ENCODE data around the gene CHST8.

The CHST8 gene

DNA sequence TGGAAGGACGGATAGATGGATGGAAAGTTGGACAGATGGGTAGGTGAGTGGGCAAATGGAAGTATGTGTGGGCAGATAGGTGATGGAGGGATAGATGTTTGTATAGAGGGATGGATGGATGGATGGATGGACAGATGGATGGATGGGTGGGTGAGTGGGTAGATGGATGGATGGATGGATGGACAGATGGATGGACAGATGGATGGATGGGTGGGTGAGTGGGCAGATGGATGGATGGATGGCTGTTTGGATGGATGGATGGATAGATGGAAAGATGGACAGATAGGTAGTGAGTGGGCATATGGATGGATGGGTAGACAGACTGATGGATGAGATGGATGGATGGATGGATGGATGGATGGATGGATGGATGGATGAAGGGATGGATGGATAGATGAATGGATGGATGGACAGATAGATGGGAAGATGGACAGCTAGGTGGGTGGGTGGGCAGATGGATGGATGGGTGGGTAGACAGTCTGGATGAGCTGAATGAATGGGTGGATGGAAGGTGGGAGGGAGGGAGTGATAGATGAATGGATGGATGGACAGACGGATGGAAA is 100.1 kb downstream of the CHST8 start:
- Histone ChIP-seq H3K4me3 (no peak overlapping the region), H3K27ac (no peak overlapping the region)
- DNase-seq (ENCODE audit: low spot score) = no peak
- TF ChIP-seq, protein P1, sequence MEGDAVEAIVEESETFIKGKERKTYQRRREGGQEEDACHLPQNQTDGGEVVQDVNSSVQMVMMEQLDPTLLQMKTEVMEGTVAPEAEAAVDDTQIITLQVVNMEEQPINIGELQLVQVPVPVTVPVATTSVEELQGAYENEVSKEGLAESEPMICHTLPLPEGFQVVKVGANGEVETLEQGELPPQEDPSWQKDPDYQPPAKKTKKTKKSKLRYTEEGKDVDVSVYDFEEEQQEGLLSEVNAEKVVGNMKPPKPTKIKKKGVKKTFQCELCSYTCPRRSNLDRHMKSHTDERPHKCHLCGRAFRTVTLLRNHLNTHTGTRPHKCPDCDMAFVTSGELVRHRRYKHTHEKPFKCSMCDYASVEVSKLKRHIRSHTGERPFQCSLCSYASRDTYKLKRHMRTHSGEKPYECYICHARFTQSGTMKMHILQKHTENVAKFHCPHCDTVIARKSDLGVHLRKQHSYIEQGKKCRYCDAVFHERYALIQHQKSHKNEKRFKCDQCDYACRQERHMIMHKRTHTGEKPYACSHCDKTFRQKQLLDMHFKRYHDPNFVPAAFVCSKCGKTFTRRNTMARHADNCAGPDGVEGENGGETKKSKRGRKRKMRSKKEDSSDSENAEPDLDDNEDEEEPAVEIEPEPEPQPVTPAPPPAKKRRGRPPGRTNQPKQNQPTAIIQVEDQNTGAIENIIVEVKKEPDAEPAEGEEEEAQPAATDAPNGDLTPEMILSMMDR (IDR thresholded peaks at IDR 0.05) = no peak

DNA sequence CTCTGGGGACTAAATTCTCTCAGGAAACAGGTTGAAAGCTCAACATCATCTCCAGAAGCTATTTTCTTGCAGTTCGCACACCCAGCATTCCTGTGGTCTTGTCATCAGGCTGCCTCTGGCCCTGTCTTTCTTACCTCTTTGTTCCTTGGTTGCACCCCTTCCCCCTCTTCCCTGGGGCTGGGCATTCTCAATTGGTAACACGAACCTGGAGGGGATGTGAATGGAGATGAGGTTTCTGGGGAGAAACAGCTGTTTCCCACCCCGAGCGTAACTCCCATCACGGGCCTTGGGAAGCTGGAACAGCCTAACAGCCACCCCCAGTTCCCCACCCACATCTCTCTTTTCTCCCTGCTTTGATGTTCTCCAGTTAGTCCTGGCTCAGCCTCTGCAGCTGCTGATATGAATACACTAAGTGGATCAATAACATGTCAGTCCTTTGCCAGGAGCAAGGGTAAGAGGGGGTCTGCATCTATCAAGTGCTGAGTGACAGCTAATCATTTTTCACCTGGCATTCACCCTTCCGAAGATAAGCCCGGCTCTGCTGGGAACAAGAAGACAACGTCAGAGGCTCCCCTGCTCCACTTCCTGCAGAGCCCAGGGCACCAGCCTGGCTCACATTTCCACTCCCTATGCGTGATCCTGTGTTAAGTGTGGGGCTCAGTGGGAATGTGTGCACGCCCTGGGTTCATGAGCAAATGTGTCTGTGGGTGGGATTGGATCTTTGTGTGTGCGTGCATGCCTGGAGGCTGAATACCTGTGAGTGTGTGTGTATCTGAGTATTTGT is 100.9 kb downstream of the CHST8 start:
- Histone ChIP-seq H3K4me3 (no peak overlapping the region), H3K27ac (no peak overlapping the region)
- no peak for DNase-seq (ENCODE audit: low spot score)
- TF ChIP-seq, protein P1 (IDR thresholded peaks at IDR 0.05) = no peak

GRCh38 chr19:33723512-33723911 is 101.8 kb downstream of the CHST8 start:
- Histone ChIP-seq H3K27ac (no peak overlapping the region), H3K4me3 (no peak overlapping the region)
- no peak for DNase-seq (ENCODE audit: low spot score)
- TF ChIP-seq, protein P1 (IDR thresholded peaks at IDR 0.05) = no peak

- DNase-seq (ENCODE audit: low spot score) = no peak
- no peak overlapping the region for H3K4me3 ChIP-seq
- TF ChIP-seq, protein P1 (IDR thresholded peaks at IDR 0.05) = no peak
- H3K27ac ChIP-seq = no peak overlapping the region
These were observed 102.4 kb downstream of the CHST8 start for GRCh38 chr19:33724021-33724720.

GRCh38 chr19:33724721-33725060 is 102.9 kb downstream of the CHST8 start:
- no peak for DNase-seq (ENCODE audit: low spot score)
- H3K27ac ChIP-seq = no peak overlapping the region
- TF ChIP-seq, protein P1 (IDR thresholded peaks at IDR 0.05) = no peak
- no peak overlapping the region for H3K4me3 ChIP-seq

GRCh38 chr19:33725567-33725966 is 103.8 kb downstream of the CHST8 start:
- no peak overlapping the region for H3K4me3 ChIP-seq
- no peak for DNase-seq (ENCODE audit: low spot score)
- H3K27ac ChIP-seq = no peak overlapping the region
- TF ChIP-seq, protein P1 (IDR thresholded peaks at IDR 0.05) = no peak

Measured in coronary artery (tissue), 2 donors.